Colonic mucosa (tissue), 4 donors: ENCODE data around the gene CNIH2. TPM values are rescaled to one million over a fixed set of nuclear protein-coding genes. Genes with fewer than 3 reads are reported as not detected.

Source experiments
- DNase-seq: peaks from one replicate; pipeline ENCODE4 v3.0.0-alpha.2; 2020
- H3K27ac ChIP-seq: fragments of 200-600 bp; one replicate; pipeline ENCODE4 v1.8.0; 2021
- H3K27me3 ChIP-seq: fragments of 200-600 bp; one replicate; pipeline ENCODE4 v1.8.0; 2021
- H3K36me3 ChIP-seq: fragments of 200-600 bp; one replicate; pipeline ENCODE4 v1.8.0; 2021
- H3K4me1 ChIP-seq: fragments of 200-600 bp; one replicate; pipeline ENCODE4 v1.8.0; 2021; ENCODE audit warnings: mild to moderate bottlenecking
- H3K4me3 ChIP-seq: fragments of 200-600 bp; one replicate; pipeline ENCODE4 v1.8.0; 2021
- H3K9ac ChIP-seq, 2 donors: one replicate each; pipeline ENCODE4 v1.7.0; 2013; ENCODE audit warnings: control low read depth in 2 of 2, low read depth in 2 of 2, low read length in 2 of 2
- H3K9me3 ChIP-seq: fragments of 200-600 bp; one replicate; pipeline ENCODE4 v1.8.0; 2021
- CTCF ChIP-seq: fragments of 200-600 bp; IDR thresholded peaks from one replicate; pipeline ENCODE4 v1.8.0; 2022; ENCODE audit warnings: antibody characterized with exemption, mild to moderate bottlenecking
- intact Hi-C: fragments of 100-400 bp; cut with DNase I; formaldehyde crosslinking; loops from one replicate; pipeline ENCODE4 v1.14.1; 2022
- total RNA-seq, 2 donors: library from RNA; stranded (reverse); fragmentation: NEBNext Ultra II Directional in 1 of 2; extraction: Animal tissue kit (Norgen Biotek cat#: 25700) in 1 of 2; gene quantifications; one replicate each; pipeline ENCODE4 v1.2.1, GENCODE V29; 2021
- donor health status: healthy.
- donor health status: DM: no; HTN: no; CAD: no.
- donor health status: DM: no; HTN: no; CAD: no.

CNIH2 gene
- total RNA-seq, 2 donors from 2014 or later = 0.58 to 0.67 TPM

- no peak for TF ChIP-seq CTCF
- Histone ChIP-seq H3K36me3 (no peaks in the 10 kb centered on the region), H3K27ac (no peak overlapping the region), H3K9ac (no peak overlapping the region), H3K9me3 (no peaks in the 10 kb centered on the region), H3K4me1 (peaks cover 14% of the 10 kb centered on the region), H3K27me3 (no peaks in the 10 kb centered on the region), H3K4me3 (no peak overlapping the region)
- DNase-seq = no peak
- intact Hi-C loops = loop anchor here (5.0 kb wide), 1 partner anchor 63 kb away; no protein-coding TSS in a partner anchor
These were observed 46.7 kb downstream of the CNIH2 start for GRCh38 chr11:66324664-66325063.

DNA sequence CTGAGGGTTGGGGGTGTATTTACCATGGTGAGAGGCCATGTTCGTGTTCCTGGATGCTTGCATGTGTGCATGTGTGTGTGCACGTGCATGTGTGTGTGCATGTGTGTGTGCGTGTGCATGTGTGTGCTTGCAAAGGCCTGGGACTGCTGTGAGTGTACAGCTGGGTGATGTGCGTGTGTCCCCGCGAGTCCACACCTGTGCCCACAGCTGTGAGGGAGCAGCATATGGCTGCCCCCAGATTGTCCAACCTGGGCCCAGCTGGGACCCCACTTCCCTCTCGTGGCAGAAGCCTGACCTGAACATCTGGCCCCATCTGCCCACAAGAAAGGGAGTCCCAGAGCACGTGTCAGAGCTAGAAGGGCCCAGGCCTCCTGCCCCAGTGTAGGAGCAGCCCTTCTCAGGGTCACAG lies 47.3 kb downstream of the CNIH2 start:
- peaks cover 14% of the 10 kb centered on the region for H3K4me1 ChIP-seq
- no peak for DNase-seq
- no peak overlapping the region for H3K27ac ChIP-seq
- H3K27me3 ChIP-seq = no peaks in the 10 kb centered on the region
- no peaks in the 10 kb centered on the region for H3K36me3 ChIP-seq
- H3K4me3 ChIP-seq = no peak overlapping the region
- H3K9me3 ChIP-seq = no peaks in the 10 kb centered on the region
- H3K9ac ChIP-seq = no peak overlapping the region
- intact Hi-C loops = loop anchor here (5.0 kb wide), 1 partner anchor 62 kb away; no protein-coding TSS in a partner anchor
- TF ChIP-seq CTCF = no peak

DNA sequence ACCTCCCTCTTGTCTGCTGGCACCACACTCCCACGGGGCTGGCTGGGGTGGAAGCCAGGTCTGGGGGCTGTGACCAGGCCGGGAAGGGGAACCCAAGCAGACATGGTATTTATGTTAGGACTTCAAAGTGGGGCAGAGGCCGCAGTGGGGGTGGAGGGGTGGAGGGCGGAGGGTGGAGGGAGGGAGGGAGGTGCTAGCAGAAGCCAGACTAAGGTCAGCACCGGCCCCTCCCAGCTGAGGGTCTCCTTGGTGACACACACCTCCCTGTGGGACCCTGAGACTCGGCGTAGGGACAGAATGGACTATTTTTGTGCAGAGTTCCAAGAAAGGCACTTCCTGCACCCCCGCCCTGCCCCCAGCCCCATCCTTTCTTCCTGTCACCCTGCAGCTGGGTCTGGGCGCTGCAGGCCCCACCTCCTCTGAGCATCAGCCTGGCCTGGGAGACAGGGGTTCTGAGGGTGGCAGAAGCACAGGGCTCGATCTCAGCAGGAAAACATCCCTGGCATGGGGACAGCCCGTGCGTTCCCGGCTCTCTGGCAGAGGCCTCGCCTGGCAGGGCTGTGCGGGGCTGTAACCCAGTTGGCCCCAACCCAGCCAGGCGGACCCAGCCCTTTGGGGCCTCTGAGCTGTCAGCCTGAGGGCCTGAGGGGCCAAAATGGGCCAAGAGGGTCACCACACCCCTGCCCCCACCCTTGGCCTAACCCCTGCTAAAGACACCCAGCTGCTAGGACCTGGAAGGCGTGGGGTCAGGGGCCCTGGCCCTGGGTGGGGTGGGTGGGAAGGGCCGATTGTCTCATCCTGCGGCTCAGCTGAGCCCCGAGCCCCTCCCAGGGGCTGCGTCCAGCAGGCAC lies 48.5 kb downstream of the CNIH2 start:
- H3K4me1 ChIP-seq = peaks cover 14% of the 10 kb centered on the region
- DNase-seq = no peak
- H3K4me3 ChIP-seq = no peak overlapping the region
- H3K36me3 ChIP-seq = no peaks in the 10 kb centered on the region
- no peak overlapping the region for H3K27ac ChIP-seq
- intact Hi-C loops = loop anchor here (5.0 kb wide), 1 partner anchor 61 kb away; no protein-coding TSS in a partner anchor
- TF ChIP-seq CTCF = no peak
- H3K9ac ChIP-seq = no peak overlapping the region
- H3K27me3 ChIP-seq = no peaks in the 10 kb centered on the region
- no peaks in the 10 kb centered on the region for H3K9me3 ChIP-seq

DNA sequence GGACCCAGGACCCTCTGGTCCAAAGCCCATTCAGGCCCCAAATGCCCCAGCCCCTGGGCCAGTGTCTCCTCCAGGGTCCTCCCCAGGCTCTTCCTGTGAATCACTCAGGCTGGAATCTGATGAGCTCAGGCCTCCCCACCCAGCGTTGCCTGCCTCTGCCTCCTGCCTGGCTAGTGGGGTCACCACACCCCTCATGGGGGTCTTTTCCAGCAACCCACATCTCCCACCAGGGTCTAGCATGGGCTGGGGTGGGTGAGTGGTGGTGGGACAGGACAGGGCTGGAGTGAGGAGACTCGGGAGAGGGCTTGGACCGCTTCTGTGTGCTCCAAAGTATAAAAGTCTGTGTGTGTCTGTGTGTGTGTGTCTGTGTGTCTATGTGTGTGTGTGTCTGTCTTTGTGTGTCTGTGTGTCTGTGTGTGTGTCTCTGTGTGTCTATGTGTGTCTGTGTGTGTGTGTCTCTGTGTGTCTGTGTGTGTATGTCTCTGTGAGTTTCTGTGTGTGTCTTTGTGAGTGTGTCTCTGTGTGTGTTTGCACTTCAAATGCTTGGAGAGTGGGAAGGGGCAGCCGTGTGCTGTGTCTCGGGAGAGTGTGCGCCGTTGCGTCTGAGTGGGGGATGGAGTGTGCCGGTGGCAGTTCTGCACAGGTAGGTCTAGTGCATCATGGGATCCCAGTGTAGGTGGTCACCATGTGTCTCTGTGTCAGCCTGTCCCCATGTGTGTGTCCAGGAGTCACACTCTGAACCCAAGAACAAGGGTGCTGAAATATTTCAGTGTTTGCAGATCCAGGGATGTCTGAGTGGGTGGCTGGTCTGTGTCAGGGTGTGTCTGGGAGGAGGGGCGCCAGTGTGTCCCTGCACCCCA lies 49.4 kb downstream of the CNIH2 start:
- H3K27ac ChIP-seq = no peak overlapping the region
- no peaks in the 10 kb centered on the region for H3K27me3 ChIP-seq
- peaks cover 14% of the 10 kb centered on the region for H3K4me1 ChIP-seq
- H3K9ac ChIP-seq = peak overlapping the region in 1 of 2 donors; percentile 55
- intact Hi-C loops = loop anchor here (5.0 kb wide), 1 partner anchor 60 kb away; no protein-coding TSS in a partner anchor
- no peaks in the 10 kb centered on the region for H3K9me3 ChIP-seq
- no peak for DNase-seq
- H3K36me3 ChIP-seq = no peaks in the 10 kb centered on the region
- no peak overlapping the region for H3K4me3 ChIP-seq
- TF ChIP-seq CTCF = no peak

GRCh38 chr11:66328031-66328301 lies 50.0 kb downstream of the CNIH2 start:
- Histone ChIP-seq H3K36me3 (no peaks in the 10 kb centered on the region), H3K9me3 (no peaks in the 10 kb centered on the region), H3K27ac (peak overlapping the region; percentile 15), H3K4me1 (peaks cover 14% of the 10 kb centered on the region), H3K4me3 (no peak overlapping the region), H3K9ac (peak overlapping the region in 1 of 2 donors; percentile 47), H3K27me3 (no peaks in the 10 kb centered on the region)
- DNase-seq = no peak
- TF ChIP-seq CTCF = no peak
- intact Hi-C loops = loop anchor here (5.0 kb wide), 1 partner anchor 59 kb away; no protein-coding TSS in a partner anchor
